SW 1271 (cell line): Measurements from ENCODE around the gene GRIN1.
"Not testable (repeated sequence)": the region's sequence is repeated elsewhere in the genome, so short reads cannot be mapped to it uniquely, and the experiment has no call there.

ENCODE experiments used
- DNase-seq, 2 experiments: peaks; one replicate each; lab custom pipeline; 2025; lab: John Stamatoyannopoulos, UW

Gene GRIN1

DNA sequence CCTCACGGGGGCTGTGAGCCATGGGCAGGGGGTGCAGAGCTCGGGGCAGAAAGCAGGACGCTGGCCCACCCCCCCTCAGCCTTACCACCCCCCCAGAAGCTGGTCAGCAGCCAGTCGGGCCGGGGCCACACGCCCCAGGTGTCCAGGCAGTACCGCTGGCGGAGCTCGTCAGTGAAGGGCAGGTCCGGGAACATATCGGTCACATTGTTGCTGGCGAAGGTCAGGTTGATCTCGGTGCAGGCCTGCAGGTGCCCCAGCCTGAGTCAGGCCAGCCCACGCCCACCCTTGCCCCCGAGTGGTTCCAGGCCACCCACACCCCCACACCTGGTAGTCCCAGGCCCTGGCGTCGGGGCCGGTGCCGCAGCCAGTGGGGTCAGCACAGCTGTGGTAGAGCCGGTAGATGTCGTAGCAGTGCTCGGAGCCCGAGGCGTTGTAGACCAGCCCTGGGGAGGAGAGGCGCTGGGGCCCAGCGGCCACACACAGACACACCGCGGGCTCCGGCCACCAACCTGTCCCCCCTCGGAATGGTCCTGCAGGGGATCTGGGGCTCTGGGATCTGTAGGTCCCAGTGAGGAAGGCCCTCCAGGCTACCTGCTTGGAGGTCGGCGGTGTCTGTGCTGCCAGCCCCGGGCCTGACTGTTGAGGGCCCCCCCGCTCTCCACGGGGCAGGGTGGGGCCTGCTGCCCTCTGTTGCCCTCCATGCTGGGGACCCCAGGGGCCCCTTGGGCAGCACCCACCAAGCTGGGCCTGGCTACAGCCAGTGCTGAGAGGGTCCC lies 27.0 kb upstream of the GRIN1 start:
- no peak for DNase-seq

DNA sequence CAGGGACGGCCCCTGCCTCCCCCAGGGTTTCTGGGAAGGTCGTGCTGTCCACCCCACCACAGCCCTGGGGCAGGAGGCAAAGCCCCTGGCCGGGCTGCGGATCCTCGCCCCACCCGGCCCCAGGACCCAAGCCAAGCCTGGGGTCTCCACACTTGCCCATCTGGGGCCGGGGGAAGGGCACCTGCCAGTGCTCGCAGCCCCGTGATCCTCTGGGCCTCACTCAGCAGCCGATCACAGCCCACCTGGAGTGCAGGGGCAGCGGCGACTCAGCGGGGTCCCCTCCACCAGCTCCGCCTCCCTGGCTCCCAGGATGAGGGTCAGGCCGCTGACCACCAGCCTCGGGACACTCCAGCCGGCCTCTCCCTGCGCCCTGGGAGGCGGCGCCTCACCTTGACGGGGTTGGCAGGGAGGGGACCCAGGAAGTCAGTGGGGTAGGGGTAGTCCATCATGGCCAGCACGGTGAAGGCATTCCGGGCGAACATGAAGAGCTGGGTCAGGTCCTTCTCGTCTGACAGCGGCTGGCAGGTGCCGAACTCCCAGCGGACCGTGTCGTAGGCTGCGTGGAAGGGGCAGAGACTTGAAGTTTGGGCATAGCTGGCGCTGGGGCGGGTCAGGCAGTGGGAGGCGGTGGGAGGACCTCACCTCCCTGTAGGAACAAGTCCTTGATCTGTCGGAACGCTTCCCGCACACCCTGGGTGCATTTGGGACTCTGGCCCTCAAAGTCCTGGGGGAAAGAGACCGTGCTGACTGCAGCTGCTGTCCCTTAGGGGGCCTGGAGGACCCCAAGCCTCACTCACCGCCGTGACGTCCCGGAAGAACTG lies 26.2 kb upstream of the GRIN1 start:
- no peak for DNase-seq

DNA sequence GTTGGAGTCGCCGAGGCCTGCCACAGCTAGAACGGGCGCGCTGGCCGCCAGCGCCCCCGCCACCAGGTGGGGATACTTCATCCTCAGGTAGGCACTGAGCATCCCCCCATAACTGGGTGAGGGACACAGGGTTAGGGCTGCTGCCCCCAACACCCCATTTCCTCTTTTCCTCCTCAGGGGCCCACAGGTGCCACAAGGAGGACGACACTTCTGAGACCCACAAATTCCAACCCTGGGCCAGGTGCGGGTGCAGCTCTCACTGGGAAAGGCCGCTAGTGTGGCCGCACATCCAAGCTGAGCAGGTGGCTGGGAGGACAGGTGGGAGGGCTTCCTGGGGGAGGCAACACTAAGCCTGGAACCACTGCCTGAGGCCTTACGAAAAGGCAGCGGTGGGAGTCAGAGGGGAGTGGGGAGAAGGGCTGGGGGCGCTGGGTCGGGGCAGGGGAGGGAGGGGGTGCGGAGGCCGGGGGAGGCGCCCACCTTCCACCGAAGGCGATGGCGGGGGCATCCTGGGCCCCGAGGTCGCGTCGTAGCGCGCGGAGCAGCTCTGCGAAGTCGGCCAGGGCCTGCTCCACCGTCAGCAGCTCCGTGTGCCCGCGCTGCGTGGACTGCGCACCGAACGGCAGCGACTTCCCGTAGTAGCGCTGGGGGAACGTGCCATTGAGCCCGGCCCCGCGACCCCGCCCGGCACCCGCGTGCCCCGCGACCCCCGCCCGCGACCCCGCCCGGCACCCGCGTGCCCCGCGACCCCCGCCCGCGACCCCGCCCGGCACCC lies 25.4 kb upstream of the GRIN1 start:
- DNase-seq, result peak in 1 of 2 experiments; percentile 11

- DNase-seq, result peak in 1 of 2 experiments; percentile 48
Observed at GRCh38 chr9:137114220-137114612, 24.7 kb upstream of the GRIN1 start.

- DNase-seq, result peak in 1 of 2 experiments; percentile 64
Observed at GRCh38 chr9:137114613-137115393, 24.2 kb upstream of the GRIN1 start, which contains the start of gene DPP7. DPP7 (minus strand) TSS chr9:137114733; CDS start chr9:137114713, 20 bp downstream.

DNA sequence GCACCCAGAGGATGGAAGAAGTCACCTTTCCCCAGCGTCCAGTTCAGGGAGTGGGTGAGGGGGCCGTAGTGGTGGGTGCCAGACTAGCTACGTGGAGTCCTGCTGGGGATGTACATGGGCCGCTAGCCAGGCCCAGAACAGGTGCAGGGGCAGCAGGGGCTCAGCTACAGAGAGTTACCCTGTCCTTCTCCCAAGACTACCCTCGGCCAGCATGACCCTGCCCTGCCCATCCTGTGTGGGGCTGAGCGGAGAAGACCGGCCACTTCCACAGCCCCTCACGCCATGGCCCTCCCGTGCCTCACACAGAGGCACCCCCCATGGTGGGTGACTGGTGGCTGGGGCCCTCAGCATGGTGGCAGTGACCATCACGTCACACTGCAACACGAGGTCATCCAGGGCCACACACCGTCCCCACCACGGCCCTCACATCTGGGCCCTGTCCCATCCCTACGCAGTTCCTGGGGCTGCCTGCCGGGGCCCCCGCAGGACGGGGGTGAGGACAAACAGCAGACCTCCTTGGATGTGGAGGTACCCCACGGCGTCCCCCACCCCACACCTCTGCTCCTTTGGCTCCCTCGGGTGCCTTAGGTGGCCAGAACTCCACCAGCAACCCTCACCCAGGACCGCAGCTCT lies 23.4 kb upstream of the GRIN1 start:
- DNase-seq, result no peak

GRCh38 chr9:137116027-137116507 lies 22.9 kb upstream of the GRIN1 start:
- DNase-seq, result no peak

- DNase-seq, result no peak
Observed at GRCh38 chr9:137116728-137117127, 22.2 kb upstream of the GRIN1 start.

GRCh38 chr9:137117269-137117731 lies 21.7 kb upstream of the GRIN1 start:
- no peak for DNase-seq

DNA sequence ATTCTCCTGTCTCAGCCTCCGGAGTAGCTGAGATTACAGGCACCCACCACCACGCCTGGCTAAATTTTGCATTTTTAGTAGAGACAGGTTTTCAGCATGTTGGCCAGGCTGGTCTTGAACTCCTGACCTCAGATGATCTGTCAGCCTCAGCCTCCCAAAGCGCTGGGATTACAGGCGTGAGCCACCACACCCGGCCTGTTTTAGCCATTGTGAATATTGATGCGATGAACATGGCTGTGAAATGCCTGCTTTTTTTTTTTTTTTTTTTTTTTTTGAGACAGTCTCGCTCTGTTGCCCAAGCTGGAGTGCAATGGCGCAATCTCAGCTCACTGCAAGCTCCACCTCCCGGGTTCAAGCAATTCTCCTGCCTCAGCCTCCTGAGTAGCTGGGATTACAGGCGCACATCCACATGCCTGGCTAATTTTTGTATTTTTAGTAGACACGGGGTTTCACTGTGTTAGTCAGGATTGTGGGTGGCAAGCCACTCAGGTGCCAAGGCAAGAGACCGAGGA lies 20.8 kb upstream of the GRIN1 start:
- not testable (repeated sequence) for DNase-seq

DNA sequence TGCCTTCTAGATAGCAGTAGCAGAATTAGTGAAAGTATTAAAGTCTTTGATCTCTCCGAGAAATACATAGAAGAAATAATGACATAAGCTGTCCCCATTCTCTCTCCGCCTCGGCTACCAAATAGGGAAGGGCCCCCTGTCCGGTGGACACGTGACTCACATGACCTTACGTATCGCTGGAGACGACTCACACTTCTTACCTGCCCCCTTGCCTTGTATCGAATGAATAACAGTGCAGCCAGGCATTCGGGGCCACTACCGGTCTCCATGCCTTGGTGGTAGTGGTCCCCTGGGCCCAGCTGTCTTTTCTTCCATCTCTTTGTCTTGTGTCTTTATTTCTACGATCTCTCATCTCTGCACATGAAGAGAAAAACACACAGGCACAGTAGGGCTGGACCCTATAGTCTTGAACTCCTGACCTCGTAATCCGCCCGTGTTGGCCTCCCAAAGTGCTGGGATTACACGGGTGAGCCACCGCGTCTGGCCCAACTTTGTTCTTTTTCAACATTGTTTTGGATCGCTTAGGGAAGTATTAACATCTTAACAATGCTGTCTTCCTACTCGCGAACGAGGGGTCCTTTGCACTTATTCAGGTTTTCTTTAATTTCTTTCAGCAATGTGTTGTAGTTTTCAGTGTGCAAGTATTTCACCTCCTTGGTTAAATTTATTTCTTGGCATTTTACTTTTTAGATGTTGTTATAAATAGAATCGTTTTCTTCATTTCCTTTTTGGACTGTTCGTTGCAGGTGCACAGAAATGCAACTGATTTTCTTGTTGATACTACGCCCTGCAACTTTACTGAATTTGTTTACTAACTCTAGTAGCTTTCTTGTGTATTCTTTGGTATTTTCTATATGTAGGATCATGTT lies 16.8 kb upstream of the GRIN1 start:
- not testable (repeated sequence) for DNase-seq

- not testable (repeated sequence) for DNase-seq
Observed at GRCh38 chr9:137122796-137123467, 16.0 kb upstream of the GRIN1 start.

GRCh38 chr9:137123468-137123837 lies 15.5 kb upstream of the GRIN1 start:
- DNase-seq, result no peak

- DNase-seq, result not testable (repeated sequence)
Observed at GRCh38 chr9:137123952-137124462, 14.9 kb upstream of the GRIN1 start.

GRCh38 chr9:137126786-137127185 lies 12.2 kb upstream of the GRIN1 start:
- DNase-seq, result no peak

- DNase-seq, result no peak
Observed at GRCh38 chr9:137127301-137128157, 11.4 kb upstream of the GRIN1 start.

DNA sequence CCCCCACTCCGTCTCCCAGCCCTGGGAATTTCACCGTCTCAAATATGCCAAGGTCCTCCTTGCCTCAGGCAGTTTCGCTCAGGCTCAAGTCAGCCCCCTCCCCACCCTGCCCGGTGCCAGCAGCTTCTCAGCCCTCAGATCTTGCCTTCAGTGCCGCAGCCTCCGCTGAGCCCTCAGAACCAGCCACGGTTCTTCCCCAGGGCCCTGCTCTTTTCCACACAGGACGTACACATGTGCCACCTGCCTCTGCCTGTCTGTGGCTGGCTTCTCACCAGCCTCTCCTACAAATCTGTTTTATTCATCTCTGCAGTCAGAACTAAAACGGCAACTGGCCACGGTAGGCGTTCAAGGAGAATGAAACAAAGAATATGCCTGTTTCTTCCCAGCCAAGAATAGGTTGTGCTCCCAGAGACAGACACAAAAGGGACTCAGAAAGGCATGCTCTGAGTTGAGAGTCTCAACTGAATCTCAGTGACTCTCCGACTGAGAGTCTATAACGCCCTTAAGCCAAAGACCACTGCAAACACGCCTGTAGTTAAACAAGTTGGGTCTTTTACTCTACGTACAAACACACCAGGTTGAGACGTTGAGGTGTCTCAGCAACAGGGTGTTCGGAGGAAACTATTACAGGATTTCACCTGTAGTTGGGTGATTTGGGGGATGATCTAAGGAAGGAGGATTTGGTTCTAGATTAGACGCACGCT lies 10.6 kb upstream of the GRIN1 start:
- DNase-seq, result no peak
